Liver (tissue), 3 donors: Measurements from ENCODE around the gene ENDOU.

ENCODE experiments used
- ATF3 ChIP-seq: IDR thresholded peaks from 2 replicates; pipeline ENCODE4 v1.6.1; 2016; ENCODE audit warnings: antibody characterized with exemption
- CTCF ChIP-seq: fragments of 150-350 bp; IDR thresholded peaks from 2 replicates; pipeline ENCODE4 v1.5.1; 2017; ENCODE audit warnings: improper control_type of control experiment, low read depth, low read length; ENCODE audit not compliant: missing input control
- TAF1 ChIP-seq: conservative IDR thresholded peaks from 2 replicates; pipeline ENCODE4 v1.6.1; 2016; ENCODE audit warnings: antibody characterized with exemption, mild to moderate bottlenecking
- donor health status: healthy.
- donor health status: healthy.

- TF ChIP-seq CTCF: no peak
- no peak for TF ChIP-seq TAF1
- TF ChIP-seq ATF3: no peak
These were observed 21.8 kb upstream of the ENDOU start for GRCh38 chr12:47747126-47747525.
